Measurements from ENCODE around the gene FLOT1. TPM values are rescaled to one million over a fixed set of nuclear protein-coding genes. Genes with fewer than 3 reads are reported as not detected.

Gene FLOT1
- total and polyA plus RNA-seq, 9 of the 15 experiments (the other 6 are each of a cell fraction or from before 2014, with no cell fraction given): 11.7 to 149 (median 118) TPM

DNA sequence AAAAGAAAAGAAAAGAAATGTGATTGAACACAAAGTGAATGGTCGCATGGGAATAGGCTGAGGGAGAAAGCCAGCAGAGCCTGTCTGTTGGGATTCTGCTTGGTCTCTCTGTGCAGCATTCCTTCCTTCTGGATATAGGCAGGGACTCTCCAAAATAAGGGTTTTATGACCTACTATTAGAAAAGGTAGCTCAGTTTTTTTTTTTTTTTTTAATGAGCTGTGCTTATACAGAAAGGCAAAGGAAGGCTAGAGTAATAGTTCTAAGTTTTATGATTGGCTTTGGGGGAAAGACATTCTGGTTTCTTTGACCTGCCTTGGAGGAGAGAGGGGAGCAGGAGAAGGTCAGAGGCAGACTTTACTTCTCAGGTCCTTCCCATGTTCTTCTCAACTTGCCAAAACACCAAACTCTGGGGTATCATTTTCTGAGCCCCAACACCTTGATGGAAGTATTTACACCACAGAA lies 20.7 kb upstream of the FLOT1 start (continued):
- TF ChIP-seq OTX1 (CRISPR knock-in tag; IDR thresholded peaks at IDR 0.05) (no peak), ZNF586 (CRISPR knock-in tag; conservative IDR thresholded peaks at IDR 0.05) (no peak), XRCC3 (IDR thresholded peaks at IDR 0.05) (no peak), ZNF253 (CRISPR knock-in tag; conservative IDR thresholded peaks at IDR 0.05) (no peak)
- TF ChIP-seq, protein P1, sequence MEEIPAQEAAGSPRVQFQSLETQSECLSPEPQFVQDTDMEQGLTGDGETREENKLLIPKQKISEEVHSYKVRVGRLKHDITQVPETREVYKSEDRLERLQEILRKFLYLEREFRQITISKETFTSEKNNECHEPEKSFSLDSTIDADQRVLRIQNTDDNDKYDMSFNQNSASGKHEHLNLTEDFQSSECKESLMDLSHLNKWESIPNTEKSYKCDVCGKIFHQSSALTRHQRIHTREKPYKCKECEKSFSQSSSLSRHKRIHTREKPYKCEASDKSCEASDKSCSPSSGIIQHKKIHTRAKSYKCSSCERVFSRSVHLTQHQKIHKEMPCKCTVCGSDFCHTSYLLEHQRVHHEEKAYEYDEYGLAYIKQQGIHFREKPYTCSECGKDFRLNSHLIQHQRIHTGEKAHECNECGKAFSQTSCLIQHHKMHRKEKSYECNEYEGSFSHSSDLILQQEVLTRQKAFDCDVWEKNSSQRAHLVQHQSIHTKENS (CRISPR knock-in tag; IDR thresholded peaks at IDR 0.05): no peak
- TF ChIP-seq, protein P2, sequence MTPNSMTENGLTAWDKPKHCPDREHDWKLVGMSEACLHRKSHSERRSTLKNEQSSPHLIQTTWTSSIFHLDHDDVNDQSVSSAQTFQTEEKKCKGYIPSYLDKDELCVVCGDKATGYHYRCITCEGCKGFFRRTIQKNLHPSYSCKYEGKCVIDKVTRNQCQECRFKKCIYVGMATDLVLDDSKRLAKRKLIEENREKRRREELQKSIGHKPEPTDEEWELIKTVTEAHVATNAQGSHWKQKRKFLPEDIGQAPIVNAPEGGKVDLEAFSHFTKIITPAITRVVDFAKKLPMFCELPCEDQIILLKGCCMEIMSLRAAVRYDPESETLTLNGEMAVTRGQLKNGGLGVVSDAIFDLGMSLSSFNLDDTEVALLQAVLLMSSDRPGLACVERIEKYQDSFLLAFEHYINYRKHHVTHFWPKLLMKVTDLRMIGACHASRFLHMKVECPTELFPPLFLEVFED (CRISPR knock-in tag; conservative IDR thresholded peaks at IDR 0.05): no peak

DNA sequence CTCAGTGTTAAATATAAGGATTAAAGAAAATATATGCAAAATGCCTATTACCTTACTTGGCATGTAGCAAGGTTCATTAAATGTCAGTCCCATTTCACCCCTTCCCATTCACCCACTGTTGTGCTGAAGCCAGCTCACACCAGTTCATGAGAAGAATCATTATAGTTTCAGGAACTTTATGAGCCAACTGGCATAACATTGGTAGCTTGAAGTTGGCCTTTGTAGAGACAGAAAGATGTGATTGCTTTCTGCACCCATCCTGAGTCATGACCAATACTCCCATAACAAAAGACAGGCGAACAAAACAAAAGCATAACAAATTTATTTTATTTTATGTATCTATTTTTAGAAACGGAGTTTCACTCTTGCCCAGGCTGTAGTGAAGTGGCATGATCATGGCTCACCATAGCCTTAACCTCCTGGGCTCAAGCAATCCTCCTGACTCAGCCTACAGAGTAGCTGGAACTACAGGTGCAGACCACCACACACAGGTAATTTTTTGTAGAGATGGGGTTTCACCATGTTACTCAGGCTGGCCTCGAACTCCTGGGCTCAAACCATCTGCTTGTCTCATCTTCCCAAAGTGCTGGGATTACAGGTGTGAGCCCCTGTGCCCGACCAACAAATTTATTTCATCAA lies 19.4 kb upstream of the FLOT1 start:
- Histone ChIP-seq H3K27me3 (ENCODE audit: control insufficient read depth in 2 of 2, insufficient read depth in 2 of 2, low read length in 2 of 2) (no peaks in the 10 kb centered on the region), H3K9ac (ENCODE audit: insufficient read depth in 1 of 2, low read depth in 2 of 2, low read length in 2 of 2) (no peak overlapping the region), H3K79me2 (ENCODE audit: control insufficient read depth, insufficient read depth, low read length) (no peaks in the 10 kb centered on the region), H3K9me3 (replicated peaks; ENCODE audit: control insufficient read depth, insufficient read depth, low read depth, low read length) (no peaks in the 10 kb centered on the region), H4K20me1 (replicated peaks; ENCODE audit: control insufficient read depth, insufficient read depth, low read length) (no peaks in the 10 kb centered on the region), H3K4me3 (no peak overlapping the region), H3K36me3 (ENCODE audit: control insufficient read depth, insufficient read depth, low read length) (no peaks in the 10 kb centered on the region), H3K4me2 (ENCODE audit: insufficient read depth, low read length) (no peak overlapping the region), H3K27ac (ENCODE audit: extremely low read depth, low read depth, low read length) (no peak overlapping the region), H2AFZ (ENCODE audit: low read depth, low read length) (no peak overlapping the region), H3K9me1 (ENCODE audit: control insufficient read depth, insufficient read depth, low read length) (no peaks in the 10 kb centered on the region), H3K4me1 (replicated peaks in 1 of 2; ENCODE audit: control insufficient read depth in 2 of 2, insufficient read depth in 2 of 2, low read length in 2 of 2) (peaks cover 12 to 23% of the 10 kb centered on the region in 2 experiments)
- no peak for ATAC-seq
- 29% methylated on average over 4 of the region's 4 CpGs for WGBS (ENCODE audit: insufficient coverage, low coverage, missing lambda C conversion rate)
- intact Hi-C loops (cut with micrococcal nuclease): no loop called here
- no peak for FAIRE-seq
- in situ Hi-C loops (cut with MboI): no loop called here
- ChIA-PET POLR2A (interaction anchor here (0.8 to 1.1 kb wide), 2 partner anchors 9 to 15 kb away, joined by 3 read pairs; no protein-coding TSS in a partner anchor), CTCF (ENCODE audit: low intra/inter-chr PET ratio) (no interaction called here)
- no TSS peak for BruUV-seq (replicated peaks)
- no peak for DNase-seq (ENCODE audit: extremely low read depth in 1 of 4, low spot score in 3 of 4)
- TF ChIP-seq KDM2B (CRISPR knock-in tag; IDR thresholded peaks at IDR 0.05) (no peak), KLF6 (CRISPR knock-in tag; IDR thresholded peaks at IDR 0.05; ENCODE audit: borderline replicate concordance) (no peak)
